Measurements from ENCODE around the gene NFIX.
"Not testable (repeated sequence)": the region's sequence is repeated elsewhere in the genome, so short reads cannot be mapped to it uniquely, and the experiment has no call there.

The NFIX gene

DNA sequence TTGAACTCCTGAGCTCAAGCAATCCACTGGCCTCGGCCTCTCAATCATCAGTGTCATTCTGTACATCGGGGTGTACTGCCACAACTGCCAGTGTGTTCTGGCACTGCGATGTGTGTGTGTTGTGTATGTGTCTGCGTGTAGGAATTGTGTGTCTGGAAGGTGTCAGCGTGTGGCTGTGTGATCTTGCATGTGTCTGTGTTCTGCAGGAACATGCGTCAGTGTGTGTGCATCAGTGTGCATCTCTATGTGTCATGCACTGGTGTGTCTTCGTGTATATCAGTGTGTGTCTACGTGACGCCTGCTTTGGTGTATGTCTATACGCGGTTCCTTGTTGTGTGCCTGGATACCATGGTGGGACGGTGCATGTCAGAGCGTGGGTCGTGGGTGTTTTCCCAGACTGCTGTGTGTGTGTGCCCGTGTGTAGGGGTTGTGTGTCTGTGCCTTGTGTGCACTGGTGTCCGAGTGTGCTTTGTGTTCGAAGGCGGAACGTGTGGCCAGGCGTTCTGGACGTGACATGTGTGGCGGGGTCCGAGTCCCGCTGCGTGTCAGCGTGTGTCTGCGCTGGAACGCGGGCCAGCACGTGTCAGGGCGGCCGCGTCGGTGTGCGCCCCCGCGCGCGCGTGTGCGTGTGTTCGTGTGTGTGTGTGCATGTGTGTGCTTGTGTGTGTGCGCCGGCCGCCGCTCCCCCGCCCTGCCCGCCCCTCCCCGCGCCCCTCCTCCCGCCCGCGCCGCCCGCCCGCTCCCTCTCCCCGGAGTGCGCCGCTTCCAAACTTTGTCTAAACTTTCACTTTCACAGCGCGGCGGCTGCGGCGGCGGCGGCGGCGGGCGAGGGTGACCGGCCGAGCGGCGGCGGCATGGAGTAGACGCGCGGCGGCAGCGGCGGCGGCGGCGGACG, at the start of gene NFIX:
Gene NFIX, plus strand, starts transcription at position 775 of the 895 bp plus-strand sequence. CDS start 363 bp downstream, outside the sequence.
- peak; percentile 55 for DNase-seq (ENCODE audit: low spot score)

DNA sequence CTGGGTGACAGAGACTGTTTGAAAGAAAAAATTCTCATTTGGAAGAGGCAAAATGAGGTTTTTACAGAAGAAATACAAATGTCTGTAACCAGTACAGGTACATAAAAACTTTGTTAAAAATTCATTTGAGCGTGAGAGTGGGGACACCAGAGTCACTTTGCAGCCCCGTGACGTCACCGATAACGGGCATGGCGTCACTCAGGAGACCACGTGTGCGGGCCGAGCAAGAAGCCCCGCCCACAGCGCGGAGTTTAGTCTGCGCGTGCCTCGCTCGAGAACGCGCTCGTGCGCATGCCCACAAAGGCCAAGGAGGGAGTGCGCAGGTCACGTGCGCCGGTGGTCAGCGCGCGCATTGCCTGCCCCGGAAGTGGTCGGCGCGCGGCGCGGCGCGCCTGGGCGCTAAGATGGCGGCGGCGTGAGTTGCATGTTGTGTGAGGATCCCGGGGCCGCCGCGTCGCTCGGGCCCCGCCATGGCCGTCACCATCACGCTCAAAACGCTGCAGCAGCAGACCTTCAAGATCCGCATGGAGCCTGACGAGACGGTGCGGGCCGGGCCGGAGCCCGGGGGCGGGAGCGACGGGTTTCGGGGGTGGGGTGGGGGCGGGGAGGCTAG, 49.7 kb upstream of the NFIX start, which contains the start of gene RAD23A:
Gene RAD23A, plus strand, starts transcription at position 384 of the 613 bp plus-strand sequence. Its CDS starts 87 bp downstream, at position 471.
- peak; percentile 98 for DNase-seq (ENCODE audit: low spot score)

GRCh38 chr19:12946092-12946721, 49.1 kb upstream of the NFIX start:
- peak; percentile 73 for DNase-seq (ENCODE audit: low spot score)

GRCh38 chr19:12946731-12947496, 48.4 kb upstream of the NFIX start:
- no peak for DNase-seq (ENCODE audit: low spot score)

DNA sequence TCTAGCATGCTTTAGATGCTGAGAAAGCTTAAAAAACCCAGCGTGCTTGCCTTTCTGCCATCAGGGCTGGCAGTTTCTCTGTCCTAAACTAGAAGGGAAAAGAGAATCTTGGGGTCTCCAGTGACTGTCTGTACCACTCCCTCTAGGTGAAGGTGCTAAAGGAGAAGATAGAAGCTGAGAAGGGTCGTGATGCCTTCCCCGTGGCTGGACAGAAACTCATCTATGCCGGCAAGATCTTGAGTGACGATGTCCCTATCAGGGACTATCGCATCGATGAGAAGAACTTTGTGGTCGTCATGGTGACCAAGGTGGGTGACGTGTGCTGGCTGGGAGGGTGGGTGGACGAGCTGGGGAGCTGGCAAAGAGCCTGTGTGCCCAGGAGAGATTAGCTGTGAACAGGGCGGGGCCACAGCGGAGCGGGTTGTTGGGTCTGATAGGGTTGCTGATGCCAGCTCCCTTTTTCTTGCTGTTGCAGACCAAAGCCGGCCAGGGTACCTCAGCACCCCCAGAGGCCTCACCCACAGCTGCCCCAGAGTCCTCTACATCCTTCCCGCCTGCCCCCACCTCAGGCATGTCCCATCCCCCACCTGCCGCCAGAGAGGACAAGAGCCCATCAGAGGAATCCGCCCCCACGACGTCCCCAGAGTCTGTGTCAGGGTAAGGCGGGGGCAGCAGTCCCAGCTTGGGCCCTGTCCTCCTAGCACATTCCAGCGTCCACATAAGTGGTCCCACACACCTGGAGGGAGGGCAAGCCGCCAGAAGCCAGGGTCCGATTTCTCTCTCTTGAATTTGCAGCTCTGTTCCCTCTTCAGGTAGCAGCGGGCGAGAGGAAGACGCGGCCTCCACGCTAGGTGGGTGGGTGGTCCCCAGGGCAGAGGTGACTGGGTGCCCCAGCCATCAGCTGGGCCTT, 47.3 kb upstream of the NFIX start:
- DNase-seq (ENCODE audit: low spot score): no peak

DNA sequence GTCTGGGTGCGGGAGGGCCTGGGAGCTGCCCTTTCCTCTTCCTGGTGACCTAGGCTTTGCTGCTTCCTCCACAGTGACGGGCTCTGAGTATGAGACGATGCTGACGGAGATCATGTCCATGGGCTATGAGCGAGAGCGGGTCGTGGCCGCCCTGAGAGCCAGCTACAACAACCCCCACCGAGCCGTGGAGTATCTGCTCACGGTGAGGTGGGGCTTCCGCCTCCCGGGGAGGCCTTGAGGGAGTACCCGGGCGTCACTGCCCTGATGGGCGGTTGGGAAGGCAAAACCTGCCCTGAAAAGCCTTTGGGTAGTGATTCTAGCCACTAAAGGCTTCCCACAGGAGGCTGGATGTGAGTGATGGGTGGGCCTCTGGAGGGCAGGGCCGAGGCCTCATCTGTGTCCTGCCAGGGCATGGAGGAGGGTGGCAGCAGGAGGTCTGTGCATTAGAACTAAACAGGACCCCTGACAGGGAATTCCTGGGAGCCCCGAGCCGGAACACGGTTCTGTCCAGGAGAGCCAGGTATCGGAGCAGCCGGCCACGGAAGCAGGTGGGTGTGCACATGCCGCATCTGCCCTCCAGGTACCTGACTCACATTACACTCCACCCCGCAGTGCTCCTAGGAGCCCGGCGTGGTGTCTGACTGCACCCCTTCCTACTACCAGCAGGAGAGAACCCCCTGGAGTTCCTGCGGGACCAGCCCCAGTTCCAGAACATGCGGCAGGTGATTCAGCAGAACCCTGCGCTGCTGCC, 46.5 kb upstream of the NFIX start:
- DNase-seq (ENCODE audit: low spot score): no peak

DNA sequence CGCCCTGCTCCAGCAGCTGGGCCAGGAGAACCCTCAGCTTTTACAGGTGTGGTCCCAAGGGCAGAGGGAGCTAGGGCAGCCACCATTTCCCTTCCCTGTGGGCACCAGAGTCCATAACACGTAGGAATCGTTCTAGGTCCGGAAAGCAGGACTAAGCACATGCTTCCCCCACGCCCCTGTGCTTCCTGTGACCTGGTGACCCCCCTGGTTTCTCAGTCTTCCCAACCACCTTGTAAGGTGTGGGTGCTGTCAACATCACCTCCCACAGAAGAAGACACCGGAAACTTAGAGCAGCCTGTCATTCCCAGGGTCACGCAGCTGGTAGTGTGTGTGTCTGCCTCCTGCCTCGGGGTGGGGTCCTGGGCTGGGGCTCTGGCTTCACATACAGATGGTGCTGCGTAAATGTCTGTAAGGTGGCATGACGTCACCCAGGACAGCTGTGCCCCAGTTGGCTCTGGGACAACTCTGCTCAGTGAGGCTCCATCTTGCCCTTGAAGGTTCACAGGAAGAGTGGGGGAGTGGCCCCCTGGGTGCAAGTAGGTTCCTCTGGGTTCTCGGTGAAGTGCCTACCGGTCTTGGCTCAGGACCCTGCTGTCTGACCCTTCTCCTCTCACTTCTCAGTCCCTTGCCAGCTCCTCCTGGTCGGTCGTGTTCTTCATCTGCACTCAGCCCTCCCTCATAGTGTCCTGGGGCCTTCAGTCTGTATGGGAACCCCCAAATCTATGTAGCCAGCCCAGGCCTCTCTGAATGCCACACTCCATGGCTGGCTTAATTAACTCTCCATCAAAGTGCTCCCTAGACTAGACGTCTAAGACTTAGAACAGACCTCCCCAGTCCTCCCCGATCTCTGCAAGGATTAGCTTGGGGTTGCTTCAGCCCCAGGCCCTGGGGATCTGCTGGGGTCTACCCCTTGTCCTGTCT, 45.7 kb upstream of the NFIX start:
- DNase-seq (ENCODE audit: low spot score): no peak

DNA sequence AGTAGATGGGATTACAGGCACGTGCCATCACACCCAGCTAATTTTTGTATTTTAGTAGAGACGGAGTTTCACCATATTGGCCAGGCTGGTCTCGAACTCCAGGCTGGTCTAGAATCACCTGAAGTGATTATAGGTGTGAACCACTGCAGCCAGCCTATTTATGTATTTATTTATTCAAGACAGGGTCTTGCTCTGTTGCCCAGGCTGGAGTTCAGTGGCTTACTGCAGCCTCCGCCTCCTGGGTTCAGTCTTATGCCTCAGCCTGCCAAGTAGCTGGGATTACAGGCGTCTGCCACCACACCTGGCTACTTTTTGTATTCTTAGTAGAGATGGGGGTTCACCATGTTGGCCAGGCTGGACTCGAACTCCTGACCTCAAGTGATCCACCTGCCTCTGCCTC, 43.2 kb upstream of the NFIX start:
- not testable (repeated sequence) for DNase-seq (ENCODE audit: low spot score)

DNA sequence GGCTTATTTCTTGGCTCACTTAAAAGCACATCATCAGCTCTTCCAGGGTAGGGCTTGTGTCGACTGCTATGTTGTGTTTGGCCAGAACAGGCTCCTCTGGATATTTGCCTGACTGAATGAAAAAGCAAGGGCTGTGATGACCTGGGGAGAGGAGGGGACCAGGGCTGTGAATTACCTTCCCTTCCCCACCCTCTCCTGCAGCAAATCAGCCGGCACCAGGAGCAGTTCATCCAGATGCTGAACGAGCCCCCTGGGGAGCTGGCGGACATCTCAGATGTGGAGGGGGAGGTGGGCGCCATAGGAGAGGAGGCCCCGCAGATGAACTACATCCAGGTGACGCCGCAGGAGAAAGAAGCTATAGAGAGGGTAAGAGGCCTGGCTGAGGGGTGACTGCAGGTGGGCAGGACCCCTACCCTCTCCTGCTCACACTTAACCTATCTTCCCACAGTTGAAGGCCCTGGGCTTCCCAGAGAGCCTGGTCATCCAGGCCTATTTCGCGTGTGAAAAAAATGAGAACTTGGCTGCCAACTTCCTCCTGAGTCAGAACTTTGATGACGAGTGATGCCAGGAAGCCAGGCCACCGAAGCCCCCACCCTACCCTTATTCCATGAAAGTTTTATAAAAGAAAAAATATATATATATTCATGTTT, 42.7 kb upstream of the NFIX start:
- DNase-seq (ENCODE audit: low spot score): no peak

GRCh38 chr19:12953138-12953798, 42.0 kb upstream of the NFIX start:
- no peak for DNase-seq (ENCODE audit: low spot score)

GRCh38 chr19:12953799-12954611, 41.3 kb upstream of the NFIX start:
- DNase-seq (ENCODE audit: low spot score): no peak

DNA sequence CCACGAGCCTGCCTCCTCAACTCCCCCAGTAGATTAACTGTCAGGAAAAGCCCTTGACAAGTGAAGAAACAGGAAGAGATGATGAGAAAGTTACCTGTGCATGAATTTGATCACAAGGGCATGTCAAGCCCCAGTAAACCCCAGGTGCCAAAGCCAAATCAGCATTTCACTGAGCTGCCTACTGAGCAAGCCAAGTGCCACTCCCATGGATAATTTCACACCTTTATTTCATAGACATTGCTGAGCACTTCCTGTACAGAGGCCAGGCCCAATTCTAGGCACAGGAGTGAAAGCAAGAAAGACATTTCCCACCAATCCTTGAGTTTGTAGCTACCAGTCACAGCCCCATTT, 40.7 kb upstream of the NFIX start:
- DNase-seq (ENCODE audit: low spot score): no peak

GRCh38 chr19:12955575-12955974, 39.7 kb upstream of the NFIX start:
- not testable (repeated sequence) for DNase-seq (ENCODE audit: low spot score)

GRCh38 chr19:12955996-12956395, 39.3 kb upstream of the NFIX start:
- DNase-seq (ENCODE audit: low spot score): no peak

GRCh38 chr19:12956446-12957388, 38.6 kb upstream of the NFIX start, which contains the start of gene GADD45GIP1:
Gene GADD45GIP1, minus strand, starts transcription at chr19:12957223. Its CDS starts 11 bp downstream, at chr19:12957212.
- DNase-seq (ENCODE audit: low spot score): peak; percentile 85

DNA sequence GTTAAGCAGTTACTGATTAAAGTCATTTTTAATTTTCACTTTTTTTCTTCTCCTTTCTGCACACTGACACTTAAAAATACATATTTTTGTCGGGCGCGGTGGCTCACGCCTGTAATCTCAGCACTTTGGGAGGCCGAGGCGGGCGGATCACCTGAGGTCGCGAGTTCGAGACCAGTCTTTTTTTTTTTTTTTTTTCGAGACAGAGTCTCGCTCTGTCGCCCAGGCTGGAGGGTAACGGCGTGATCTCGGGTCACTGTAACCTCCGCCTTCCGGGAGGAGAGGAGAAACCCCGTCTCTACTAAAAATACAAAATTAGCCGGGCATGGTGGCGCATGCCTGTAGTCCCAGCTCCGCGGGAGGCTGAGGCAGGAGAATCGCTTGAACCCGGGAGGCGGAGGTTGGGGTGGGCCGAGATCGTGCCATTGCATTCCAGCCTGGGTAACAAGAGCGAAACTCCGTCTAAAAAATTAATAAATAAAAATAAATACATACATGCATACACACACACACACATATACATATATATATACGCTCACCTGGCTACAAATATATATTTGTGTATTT, 37.8 kb upstream of the NFIX start:
- DNase-seq (ENCODE audit: low spot score): not testable (repeated sequence)

Data from LoVo (cell line).